HCT116 (cell line): ENCODE data around the gene ARPC4. TPM values are rescaled to one million over a fixed set of nuclear protein-coding genes. Genes with fewer than 3 reads are reported as not detected.

Source experiments
- ATAC-seq: fragments of 200-7000 bp; cut with Tn5 transposase; 2 replicates; pipeline ENCODE4 v1.9.1; 2020; ENCODE audit warnings: mild to moderate bottlenecking, moderate library complexity
- BruUV-seq: library from RNA; stranded (reverse); fragments of 400-500 nt; replicated peaks from 2 replicates; lab custom pipeline; 2021; lab: Mats Ljungman, UMichigan
- CTCF ChIA-PET: fragments of 300-600 bp; sonication (Branson Sonifier 250); formaldehyde crosslinking; loops from one replicate; lab custom pipeline; 2021; ENCODE audit warnings: antibody characterized with exemption; lab: Charles Lee
- POLR2A ChIA-PET: fragments of 300-600, 350-600 bp; sonication (Branson Sonifier 250); formaldehyde crosslinking; loops from one replicate; lab custom pipeline; 2021; ENCODE audit warnings: antibody characterized with exemption; lab: Charles Lee
- RAD21 ChIA-PET, 2 experiments: fragments of 300-600 bp; sonication (Branson Sonifier 250); formaldehyde crosslinking; loops; one replicate each; lab custom pipeline; 2023; ENCODE audit warnings: low total read pairs in 2 of 2; ENCODE audit not compliant: uncharacterized antibody in 2 of 2, unreplicated experiment in 2 of 2, low non-redundant PET in 1 of 2; lab: Charles Lee
- DNase-seq: peaks from one replicate; pipeline ENCODE4 v3.0.0-alpha.2; 2010; ENCODE audit warnings: low read depth, low spot score
- H2AFZ ChIP-seq: fragments of 200-600 bp; shearing (Covaris generic), sonication (generic); 2 replicates; pipeline ENCODE4 v1.6.1; 2017; ENCODE audit warnings: low read depth, mixed run types, mixed read lengths, antibody characterized with exemption, low read length; ENCODE audit not compliant: poor library complexity, severe bottlenecking
- H3K27ac ChIP-seq: 2 replicates; pipeline ENCODE4 v1.5.1; 2012; ENCODE audit warnings: low read depth, low read length
- H3K27me3 ChIP-seq: fragments of 200-600 bp; sonication (generic); 2 replicates; pipeline ENCODE4 v1.6.1; 2016; ENCODE audit warnings: mixed run types, low read length, mixed read lengths; ENCODE audit not compliant: insufficient read depth
- H3K36me3 ChIP-seq, 2 experiments: fragments of 200-500 bp in 1 of 2; fragments of 200-600 bp in 1 of 2; sonication (Bioruptor generic) in 1 of 2; sonication (generic) in 1 of 2; 2 replicates each; pipeline versions ENCODE4 v1.5.1 to v1.6.1; 2014 to 2016; ENCODE audit warnings: low read length in 2 of 2, inconsistent platforms in 1 of 2, mixed read lengths in 1 of 2, mixed run types in 1 of 2; ENCODE audit not compliant: insufficient read depth in 2 of 2, control insufficient read depth in 1 of 2
- H3K4me1 ChIP-seq, 2 experiments: fragments of 200-600 bp in 1 of 2; sonication (generic) in 1 of 2; 2 replicates each; pipeline versions ENCODE4 v1.5.1 to v1.6.1; 2012 to 2017; ENCODE audit warnings: low read length in 2 of 2, inconsistent platforms in 1 of 2, mild to moderate bottlenecking in 1 of 2, mixed read lengths in 1 of 2, mixed run types in 1 of 2, moderate library complexity in 1 of 2; ENCODE audit not compliant: insufficient read depth in 2 of 2, control insufficient read depth in 1 of 2
- H3K4me2 ChIP-seq: fragments of 200-600 bp; sonication (generic); 2 replicates; pipeline ENCODE4 v1.6.1; 2017; ENCODE audit warnings: mixed run types, low read length, mixed read lengths
- H3K4me3 ChIP-seq, 2 experiments: fragments of 200-600 bp in 1 of 2; sonication (generic) in 1 of 2; replicated peaks in 1 of 2; 2 replicates each; pipeline ENCODE4 v1.5.1; 2011 to 2016; ENCODE audit warnings: low read length in 2 of 2, control low read depth in 1 of 2, low read depth in 1 of 2, mild to moderate bottlenecking in 1 of 2, mixed read lengths in 1 of 2, mixed run types in 1 of 2
- H3K79me2 ChIP-seq: fragments of 200-600 bp; sonication (generic); 2 replicates; pipeline ENCODE4 v1.6.1; 2017; ENCODE audit warnings: mild to moderate bottlenecking, mixed run types, low read length, moderate library complexity, mixed read lengths; ENCODE audit not compliant: insufficient read depth
- H3K9ac ChIP-seq: fragments of 200-600 bp; sonication (generic); 2 replicates; pipeline ENCODE4 v1.6.1; 2016; ENCODE audit warnings: low read length, mixed read lengths
- H3K9me2 ChIP-seq: fragments of 200-600 bp; sonication (generic), shearing (Covaris generic); 2 replicates; pipeline ENCODE4 v1.6.1; 2017; ENCODE audit warnings: mixed run types, mild to moderate bottlenecking, moderate library complexity; ENCODE audit not compliant: insufficient read depth
- H3K9me3 ChIP-seq, 2 experiments: fragments of 200-500 bp in 1 of 2; fragments of 200-600 bp in 1 of 2; sonication (Bioruptor generic) in 1 of 2; sonication (generic) in 1 of 2; 2 replicates each; pipeline ENCODE4 v1.6.1; 2014 to 2017; ENCODE audit warnings: low read length in 2 of 2, mixed read lengths in 2 of 2, inconsistent platforms in 1 of 2, low read depth in 1 of 2, mild to moderate bottlenecking in 1 of 2, mixed run types in 1 of 2, moderate library complexity in 1 of 2; ENCODE audit not compliant: control insufficient read depth in 1 of 2, insufficient read depth in 1 of 2
- H4K20me1 ChIP-seq: fragments of 200-600 bp; sonication (generic), shearing (Covaris generic); 2 replicates; pipeline ENCODE4 v1.6.1; 2017; ENCODE audit warnings: mixed run types, mild to moderate bottlenecking, moderate library complexity; ENCODE audit not compliant: insufficient read depth
- CEBPB ChIP-seq: IDR thresholded peaks from 2 replicates; pipeline ENCODE4 v1.6.1; 2012; ENCODE audit warnings: low read depth
- FOSL1 ChIP-seq: IDR thresholded peaks from 2 replicates; pipeline ENCODE4 v1.6.1; 2012; ENCODE audit warnings: low read depth
- JUND ChIP-seq: IDR thresholded peaks from 2 replicates; pipeline ENCODE4 v1.6.1; 2012
- POLR2A ChIP-seq: IDR thresholded peaks from 2 replicates; pipeline ENCODE4 v1.7.0; 2011; ENCODE audit warnings: borderline replicate concordance; ENCODE audit not compliant: insufficient read depth, insufficient read length; ENCODE audit errors: extremely low read depth
- SIN3A ChIP-seq: IDR thresholded peaks from 2 replicates; pipeline ENCODE4 v1.6.1; 2012; ENCODE audit warnings: low read depth
- SRF ChIP-seq: IDR thresholded peaks from 2 replicates; pipeline ENCODE4 v1.6.1; 2012; ENCODE audit warnings: low read depth
- YY1 ChIP-seq: IDR thresholded peaks from 2 replicates; pipeline ENCODE4 v1.6.1; 2011; ENCODE audit warnings: low read length, low read depth, moderate library complexity, mild to moderate bottlenecking; ENCODE audit not compliant: insufficient replicate concordance; ENCODE audit errors: extremely low read depth
- ZFX ChIP-seq: fragments of 450-650 bp; IDR thresholded peaks from 2 replicates; pipeline ENCODE4 v1.6.1; 2017
- intact Hi-C: fragments of 100-400 bp; cut with micrococcal nuclease; formaldehyde crosslinking; loops from 2 replicates; pipeline ENCODE4 v1.10.0; 2022
- total RNA-seq: library from RNA; stranded (reverse); gene quantifications from one replicate; pipeline ENCODE4 v1.2.1, GENCODE V29; 2021; ENCODE audit not compliant: unreplicated experiment
- TF ChIP-seq, protein P1 (sequence below): IDR thresholded peaks from 2 replicates; pipeline ENCODE4 v1.6.1; 2012; ENCODE audit warnings: low read depth
- TF ChIP-seq, protein P2 (sequence below): IDR thresholded peaks from 2 replicates; pipeline ENCODE4 v1.6.1; 2012

The ARPC4 gene
- total RNA-seq, 1 experiment from 2014 or later: 110 TPM

DNA sequence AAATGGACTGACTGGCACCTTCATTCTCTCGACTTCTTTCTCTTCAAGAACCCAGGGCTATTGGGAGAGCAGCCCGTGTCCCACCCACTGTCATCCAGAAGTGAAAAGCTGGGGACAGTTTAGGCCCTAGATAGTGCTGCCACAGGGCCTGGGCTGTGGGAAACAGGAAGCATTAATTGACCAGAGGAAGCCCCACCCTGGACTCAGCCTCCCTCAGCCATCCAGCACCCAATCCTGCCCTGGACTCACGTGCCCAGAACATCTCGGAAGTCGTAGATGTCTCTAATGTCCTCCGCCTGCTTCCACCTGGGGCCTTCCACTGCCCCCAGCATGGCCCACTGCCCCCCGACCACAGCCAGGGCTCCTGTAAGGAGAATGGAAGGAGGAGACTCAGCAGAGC is 25.5 kb upstream of the ARPC4 start:
- Histone ChIP-seq H3K4me2 (no peak overlapping the region), H3K27ac (no peak overlapping the region)
- CTCF ChIA-PET: no interaction called here

More for the DNA sequence above, 25.5 kb upstream of the ARPC4 start:
- Histone ChIP-seq H3K9me2 (no peaks in the 10 kb centered on the region), H2AFZ (no peak overlapping the region), H4K20me1 (no peaks in the 10 kb centered on the region), H3K79me2 (peaks cover 7% of the 10 kb centered on the region; the same call in 1 of the 2 replicates), H3K36me3 (peaks cover 0 to 7% of the 10 kb centered on the region in 2 experiments; a peak in 1 of 4 replicates), H3K27me3 (no peaks in the 10 kb centered on the region), H3K9ac (no peak overlapping the region), H3K9me3 (no peaks in the 10 kb centered on the region), H3K4me1 (peaks cover 4 to 24% of the 10 kb centered on the region in 2 experiments), H3K4me3 (no peak overlapping the region)
- ChIA-PET POLR2A (no interaction called here), RAD21 (no interaction called here)
- ATAC-seq (no peak), DNase-seq (no peak)
- BruUV-seq: no TSS peak
- intact Hi-C loops: no loop called here
- no peak for TF ChIP-seq SIN3A
- no peak for TF ChIP-seq POLR2A
- no peak for TF ChIP-seq FOSL1
- TF ChIP-seq ZFX: no peak
- TF ChIP-seq CEBPB: no peak
- TF ChIP-seq YY1: no peak
- no peak for TF ChIP-seq SRF
- TF ChIP-seq, protein P1, sequence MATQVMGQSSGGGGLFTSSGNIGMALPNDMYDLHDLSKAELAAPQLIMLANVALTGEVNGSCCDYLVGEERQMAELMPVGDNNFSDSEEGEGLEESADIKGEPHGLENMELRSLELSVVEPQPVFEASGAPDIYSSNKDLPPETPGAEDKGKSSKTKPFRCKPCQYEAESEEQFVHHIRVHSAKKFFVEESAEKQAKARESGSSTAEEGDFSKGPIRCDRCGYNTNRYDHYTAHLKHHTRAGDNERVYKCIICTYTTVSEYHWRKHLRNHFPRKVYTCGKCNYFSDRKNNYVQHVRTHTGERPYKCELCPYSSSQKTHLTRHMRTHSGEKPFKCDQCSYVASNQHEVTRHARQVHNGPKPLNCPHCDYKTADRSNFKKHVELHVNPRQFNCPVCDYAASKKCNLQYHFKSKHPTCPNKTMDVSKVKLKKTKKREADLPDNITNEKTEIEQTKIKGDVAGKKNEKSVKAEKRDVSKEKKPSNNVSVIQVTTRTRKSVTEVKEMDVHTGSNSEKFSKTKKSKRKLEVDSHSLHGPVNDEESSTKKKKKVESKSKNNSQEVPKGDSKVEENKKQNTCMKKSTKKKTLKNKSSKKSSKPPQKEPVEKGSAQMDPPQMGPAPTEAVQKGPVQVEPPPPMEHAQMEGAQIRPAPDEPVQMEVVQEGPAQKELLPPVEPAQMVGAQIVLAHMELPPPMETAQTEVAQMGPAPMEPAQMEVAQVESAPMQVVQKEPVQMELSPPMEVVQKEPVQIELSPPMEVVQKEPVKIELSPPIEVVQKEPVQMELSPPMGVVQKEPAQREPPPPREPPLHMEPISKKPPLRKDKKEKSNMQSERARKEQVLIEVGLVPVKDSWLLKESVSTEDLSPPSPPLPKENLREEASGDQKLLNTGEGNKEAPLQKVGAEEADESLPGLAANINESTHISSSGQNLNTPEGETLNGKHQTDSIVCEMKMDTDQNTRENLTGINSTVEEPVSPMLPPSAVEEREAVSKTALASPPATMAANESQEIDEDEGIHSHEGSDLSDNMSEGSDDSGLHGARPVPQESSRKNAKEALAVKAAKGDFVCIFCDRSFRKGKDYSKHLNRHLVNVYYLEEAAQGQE: no peak
- TF ChIP-seq JUND: no peak
- TF ChIP-seq, protein P2, sequence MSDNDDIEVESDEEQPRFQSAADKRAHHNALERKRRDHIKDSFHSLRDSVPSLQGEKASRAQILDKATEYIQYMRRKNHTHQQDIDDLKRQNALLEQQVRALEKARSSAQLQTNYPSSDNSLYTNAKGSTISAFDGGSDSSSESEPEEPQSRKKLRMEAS: no peak
